ENCODE data around the gene PPIP5K1.
"Not testable (repeated sequence)": the region's sequence is repeated elsewhere in the genome, so short reads cannot be mapped to it uniquely, and the experiment has no call there.

DNA sequence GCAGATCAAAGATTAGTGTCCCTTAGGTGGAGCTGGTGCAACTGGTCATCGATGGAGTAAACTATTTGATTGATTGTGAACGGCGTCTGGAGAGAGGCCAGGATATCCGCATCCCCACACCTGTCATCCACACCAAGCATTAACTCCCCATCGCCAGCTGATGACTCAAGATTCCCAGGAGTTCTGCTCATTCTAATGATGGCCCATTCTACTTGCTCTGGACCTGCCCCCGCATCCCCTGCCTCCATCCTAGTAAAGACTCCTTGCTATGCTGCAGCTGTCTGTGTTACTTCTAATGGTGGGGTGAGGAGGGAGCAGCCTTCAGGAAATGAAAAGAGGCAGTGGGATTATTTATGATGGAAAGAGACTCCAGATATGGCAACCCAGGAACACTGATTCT, 9.1 kb upstream of the PPIP5K1 start:
- TF ChIP-seq, protein P1, sequence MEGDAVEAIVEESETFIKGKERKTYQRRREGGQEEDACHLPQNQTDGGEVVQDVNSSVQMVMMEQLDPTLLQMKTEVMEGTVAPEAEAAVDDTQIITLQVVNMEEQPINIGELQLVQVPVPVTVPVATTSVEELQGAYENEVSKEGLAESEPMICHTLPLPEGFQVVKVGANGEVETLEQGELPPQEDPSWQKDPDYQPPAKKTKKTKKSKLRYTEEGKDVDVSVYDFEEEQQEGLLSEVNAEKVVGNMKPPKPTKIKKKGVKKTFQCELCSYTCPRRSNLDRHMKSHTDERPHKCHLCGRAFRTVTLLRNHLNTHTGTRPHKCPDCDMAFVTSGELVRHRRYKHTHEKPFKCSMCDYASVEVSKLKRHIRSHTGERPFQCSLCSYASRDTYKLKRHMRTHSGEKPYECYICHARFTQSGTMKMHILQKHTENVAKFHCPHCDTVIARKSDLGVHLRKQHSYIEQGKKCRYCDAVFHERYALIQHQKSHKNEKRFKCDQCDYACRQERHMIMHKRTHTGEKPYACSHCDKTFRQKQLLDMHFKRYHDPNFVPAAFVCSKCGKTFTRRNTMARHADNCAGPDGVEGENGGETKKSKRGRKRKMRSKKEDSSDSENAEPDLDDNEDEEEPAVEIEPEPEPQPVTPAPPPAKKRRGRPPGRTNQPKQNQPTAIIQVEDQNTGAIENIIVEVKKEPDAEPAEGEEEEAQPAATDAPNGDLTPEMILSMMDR (IDR thresholded peaks at IDR 0.05), result not testable (repeated sequence)
- not testable (repeated sequence) for TF ChIP-seq POLR2A (IDR thresholded peaks at IDR 0.05)

Measured in uterus (tissue), 2 donors.